DOHH2 (cell line): ENCODE measurements around the gene ISLR.

Experiments
- H3F3A ChIP-seq: fragments of 200-600 bp; sonication (generic), shearing (Covaris generic); 2 replicates; pipeline ENCODE4 v1.6.0; 2016; ENCODE audit warnings: antibody characterized with exemption, mild to moderate bottlenecking; ENCODE audit not compliant: control insufficient read depth, insufficient read depth
- H3K27ac ChIP-seq: fragments of 200-600 bp; sonication (generic); 2 replicates; pipeline ENCODE4 v1.5.1; 2014; ENCODE audit warnings: low read depth, mild to moderate bottlenecking, low read length, moderate library complexity
- H3K27me3 ChIP-seq: fragments of 200-600 bp; sonication (generic); 2 replicates; pipeline ENCODE4 v1.6.1; 2014; ENCODE audit warnings: mild to moderate bottlenecking, low read length, mixed read lengths; ENCODE audit not compliant: control insufficient read depth
- H3K36me3 ChIP-seq: fragments of 200-600 bp; sonication (generic); 2 replicates; pipeline ENCODE4 v1.6.1; 2014; ENCODE audit warnings: mild to moderate bottlenecking, low read length, moderate library complexity, mixed read lengths; ENCODE audit not compliant: control insufficient read depth
- H3K4me1 ChIP-seq: fragments of 200-600 bp; sonication (generic); 2 replicates; pipeline ENCODE4 v1.6.1; 2014; ENCODE audit warnings: mild to moderate bottlenecking, low read length, mixed read lengths; ENCODE audit not compliant: control insufficient read depth
- H3K4me2 ChIP-seq: fragments of 200-600 bp; sonication (generic); 2 replicates; pipeline ENCODE4 v1.6.0; 2014; ENCODE audit warnings: mild to moderate bottlenecking, low read length, moderate library complexity
- H3K4me3 ChIP-seq: fragments of 200-600 bp; sonication (generic); 2 replicates; pipeline ENCODE4 v1.5.1; 2014; ENCODE audit warnings: mild to moderate bottlenecking, low read length, mixed read lengths
- H3K79me2 ChIP-seq: fragments of 200-600 bp; sonication (generic); 2 replicates; pipeline ENCODE4 v1.6.1; 2014; ENCODE audit warnings: mild to moderate bottlenecking, low read length, mixed read lengths; ENCODE audit not compliant: control insufficient read depth
- H3K9me2 ChIP-seq: fragments of 200-600 bp; sonication (generic); replicated peaks from 2 replicates; pipeline ENCODE4 v1.6.1; 2014; ENCODE audit warnings: mild to moderate bottlenecking, low read length, mixed read lengths; ENCODE audit not compliant: control insufficient read depth
- H3K9me3 ChIP-seq: fragments of 200-600 bp; sonication (generic); 2 replicates; pipeline ENCODE4 v1.6.1; 2014; ENCODE audit warnings: antibody characterized with exemption, low read length, mixed read lengths; ENCODE audit not compliant: control insufficient read depth, insufficient read depth
- H4K20me1 ChIP-seq: fragments of 200-600 bp; sonication (generic); 2 replicates; pipeline ENCODE4 v1.6.0; 2014; ENCODE audit warnings: low read depth, mild to moderate bottlenecking, antibody characterized with exemption, low read length, moderate library complexity; ENCODE audit not compliant: control insufficient read depth, insufficient read depth
- EZH2phosphoT487 ChIP-seq: fragments of 200-600 bp; sonication (generic); IDR thresholded peaks from 2 replicates; pipeline ENCODE4 v1.6.1; 2017; ENCODE audit warnings: borderline replicate concordance, mild to moderate bottlenecking, antibody characterized with exemption, low read length, moderate library complexity, mixed read lengths
- TF ChIP-seq, protein P1 (sequence below): fragments of 200-600 bp; sonication (generic); IDR thresholded peaks from one replicate; pipeline ENCODE4 v1.5.1; 2014; ENCODE audit warnings: antibody characterized with exemption, mild to moderate bottlenecking, low read depth, low read length; ENCODE audit not compliant: poor library complexity, severe bottlenecking

Gene ISLR

DNA sequence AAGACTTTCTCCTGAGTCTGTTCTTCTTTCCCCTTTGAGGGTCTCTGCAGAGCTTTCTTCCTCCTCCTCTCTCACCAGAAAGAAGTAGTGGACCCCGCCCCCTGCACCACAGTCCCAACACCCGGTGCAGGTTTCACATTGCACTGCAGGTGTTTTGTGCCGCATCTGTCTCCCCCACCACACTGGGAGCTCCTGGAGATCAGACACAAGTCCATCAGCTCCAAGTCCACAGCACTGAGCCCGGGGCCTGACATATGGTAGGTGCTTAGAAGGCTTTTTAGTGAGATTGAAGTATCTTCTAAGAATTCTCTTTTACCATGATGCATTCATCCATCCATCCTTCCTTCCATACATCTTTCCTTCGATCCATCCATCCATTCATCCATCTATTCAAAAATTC, 19.2 kb downstream of the ISLR start:
- Histone ChIP-seq H3K9me3 (no peaks in the 10 kb centered on the region), H4K20me1 (no peaks in the 10 kb centered on the region), H3K4me1 (no peaks in the 10 kb centered on the region), H3K27me3 (no peaks in the 10 kb centered on the region), H3F3A (no peaks in the 10 kb centered on the region), H3K4me2 (no peak overlapping the region), H3K27ac (no peak overlapping the region), H3K36me3 (no peaks in the 10 kb centered on the region), H3K4me3 (no peak overlapping the region), H3K79me2 (no peaks in the 10 kb centered on the region), H3K9me2 (no peaks in the 10 kb centered on the region)
- TF ChIP-seq, protein P1, sequence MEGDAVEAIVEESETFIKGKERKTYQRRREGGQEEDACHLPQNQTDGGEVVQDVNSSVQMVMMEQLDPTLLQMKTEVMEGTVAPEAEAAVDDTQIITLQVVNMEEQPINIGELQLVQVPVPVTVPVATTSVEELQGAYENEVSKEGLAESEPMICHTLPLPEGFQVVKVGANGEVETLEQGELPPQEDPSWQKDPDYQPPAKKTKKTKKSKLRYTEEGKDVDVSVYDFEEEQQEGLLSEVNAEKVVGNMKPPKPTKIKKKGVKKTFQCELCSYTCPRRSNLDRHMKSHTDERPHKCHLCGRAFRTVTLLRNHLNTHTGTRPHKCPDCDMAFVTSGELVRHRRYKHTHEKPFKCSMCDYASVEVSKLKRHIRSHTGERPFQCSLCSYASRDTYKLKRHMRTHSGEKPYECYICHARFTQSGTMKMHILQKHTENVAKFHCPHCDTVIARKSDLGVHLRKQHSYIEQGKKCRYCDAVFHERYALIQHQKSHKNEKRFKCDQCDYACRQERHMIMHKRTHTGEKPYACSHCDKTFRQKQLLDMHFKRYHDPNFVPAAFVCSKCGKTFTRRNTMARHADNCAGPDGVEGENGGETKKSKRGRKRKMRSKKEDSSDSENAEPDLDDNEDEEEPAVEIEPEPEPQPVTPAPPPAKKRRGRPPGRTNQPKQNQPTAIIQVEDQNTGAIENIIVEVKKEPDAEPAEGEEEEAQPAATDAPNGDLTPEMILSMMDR = no peak
- no peak for TF ChIP-seq EZH2phosphoT487

GRCh38 chr15:74193299-74193718, 19.8 kb downstream of the ISLR start:
- H3K9me3 ChIP-seq = no peaks in the 10 kb centered on the region
- no peaks in the 10 kb centered on the region for H3K79me2 ChIP-seq
- no peak overlapping the region for H3K27ac ChIP-seq
- TF ChIP-seq, protein P1 = no peak
- no peak for TF ChIP-seq EZH2phosphoT487
- H3K9me2 ChIP-seq = no peaks in the 10 kb centered on the region
- no peak overlapping the region for H3K4me3 ChIP-seq
- no peaks in the 10 kb centered on the region for H3F3A ChIP-seq
- no peaks in the 10 kb centered on the region for H3K27me3 ChIP-seq
- H3K36me3 ChIP-seq = no peaks in the 10 kb centered on the region
- H4K20me1 ChIP-seq = no peaks in the 10 kb centered on the region
- H3K4me2 ChIP-seq = no peak overlapping the region
- no peaks in the 10 kb centered on the region for H3K4me1 ChIP-seq

- no peak overlapping the region for H3K27ac ChIP-seq
- H3K9me3 ChIP-seq = no peaks in the 10 kb centered on the region
- H3K27me3 ChIP-seq = no peaks in the 10 kb centered on the region
- no peaks in the 10 kb centered on the region for H3K36me3 ChIP-seq
- H3F3A ChIP-seq = no peaks in the 10 kb centered on the region
- TF ChIP-seq, protein P1 = no peak
- no peak for TF ChIP-seq EZH2phosphoT487
- H3K4me2 ChIP-seq = no peak overlapping the region
- no peaks in the 10 kb centered on the region for H3K4me1 ChIP-seq
- no peak overlapping the region for H3K4me3 ChIP-seq
- H3K9me2 ChIP-seq = no peaks in the 10 kb centered on the region
- no peaks in the 10 kb centered on the region for H3K79me2 ChIP-seq
- no peaks in the 10 kb centered on the region for H4K20me1 ChIP-seq
These were observed 20.4 kb downstream of the ISLR start for GRCh38 chr15:74193905-74194304.
